ENCODE results near the gene UHMK1. TPM values are rescaled to one million over a fixed set of nuclear protein-coding genes. Genes with fewer than 3 reads are reported as not detected.
"Not testable (repeated sequence)": the region's sequence is repeated elsewhere in the genome, so short reads cannot be mapped to it uniquely, and the experiment has no call there.

UHMK1 gene
- total RNA-seq, 1 experiment from 2014 or later: 38.8 TPM

DNA sequence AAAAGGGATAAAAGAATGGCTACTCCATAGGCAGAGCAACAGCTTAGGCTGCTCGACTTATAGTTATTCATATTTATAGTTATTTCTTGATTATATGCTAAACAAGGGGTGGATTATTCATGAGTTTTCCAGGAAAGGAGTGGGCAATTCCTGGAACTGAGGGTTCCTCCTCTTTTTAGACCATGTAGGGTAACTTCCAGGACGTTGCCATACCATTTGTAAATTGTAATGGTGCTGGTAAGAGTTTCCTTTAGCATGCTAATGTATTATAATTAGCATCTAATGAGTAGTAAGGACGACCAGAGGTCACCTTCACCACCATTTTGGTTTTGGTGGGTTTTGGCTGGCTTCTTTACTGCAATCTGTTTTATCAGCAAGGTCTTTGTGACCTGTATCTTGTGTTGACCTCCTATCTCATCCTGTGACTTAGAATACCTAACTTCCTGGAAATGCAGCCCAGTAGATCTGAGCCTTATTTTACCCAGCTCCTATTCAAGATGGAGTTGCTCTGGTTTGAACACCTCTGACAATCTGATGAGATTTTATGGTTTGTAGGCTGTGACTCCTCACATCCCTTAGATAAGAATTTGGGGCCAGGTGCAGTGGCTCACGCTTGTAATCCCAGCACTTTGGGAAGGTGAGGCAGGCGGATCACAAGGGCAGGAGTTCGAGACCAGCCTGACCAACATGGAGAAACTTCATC is 1.9 kb upstream of the UHMK1 start:
- peaks cover 11% of the 10 kb centered on the region for H3K36me3 ChIP-seq
- DNase-seq; H3K9me3 ChIP-seq (replicated peaks); H3K4me3 ChIP-seq; H3K27ac ChIP-seq; H3K27me3 ChIP-seq; H3K4me1 ChIP-seq: not testable (repeated sequence)

DNA sequence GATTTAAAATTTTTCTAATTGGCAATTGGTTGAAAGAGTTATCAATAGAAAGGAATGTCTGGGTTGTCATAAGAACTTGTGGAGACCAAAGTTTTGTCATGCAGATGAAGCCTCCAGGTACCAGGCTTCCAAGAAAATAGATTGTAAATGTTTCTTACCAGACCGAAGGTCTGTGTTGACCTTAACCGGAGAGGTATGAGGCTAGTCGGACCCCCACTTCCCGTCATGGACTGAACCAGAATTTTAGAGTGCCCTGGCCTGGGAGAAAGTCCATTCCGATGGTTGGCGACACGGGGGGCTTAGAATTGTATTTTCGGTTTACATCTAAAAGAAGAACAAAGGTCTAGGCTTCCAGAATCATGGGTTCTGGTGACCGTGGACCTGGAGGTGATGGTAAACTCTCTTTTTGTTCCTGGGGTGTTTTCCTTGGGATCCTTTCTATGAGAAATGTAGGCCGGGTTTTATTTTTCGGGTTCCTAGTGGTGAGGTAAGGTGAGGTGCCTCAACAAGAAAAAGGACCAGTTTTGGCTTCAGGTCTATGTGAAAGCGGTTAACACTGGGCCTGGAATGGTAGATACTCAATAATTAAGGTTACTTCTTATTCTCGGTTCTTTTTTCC is 405 bp upstream of the UHMK1 start:
- Histone ChIP-seq H3K9me3 (replicated peaks) (no peaks in the 10 kb centered on the region), H3K4me3 (peak overlapping the region; percentile 97), H3K36me3 (peaks cover 18% of the 10 kb centered on the region), H3K27ac (peak overlapping the region; percentile 81), H3K27me3 (no peaks in the 10 kb centered on the region), H3K4me1 (0 out of 2 replicates have a peak, but pooled peaks cover 3% of the 10 kb centered on the region)
- peak in 1 of 2 experiments; percentile 3 for DNase-seq

DNA sequence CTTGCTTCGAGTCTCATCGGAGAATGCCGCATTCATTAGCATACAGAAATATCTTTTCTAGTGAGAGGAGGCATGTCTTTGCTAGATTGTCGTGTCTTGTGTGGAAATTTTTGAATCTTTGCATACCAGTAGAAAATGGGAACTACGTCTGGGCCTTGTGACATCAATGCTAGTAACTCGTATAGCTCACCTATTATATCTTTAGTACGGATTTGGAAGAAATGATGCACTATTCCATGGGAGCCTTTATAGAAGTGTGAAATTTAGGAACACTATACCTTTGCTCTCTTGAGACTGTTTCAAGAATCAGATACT is 835 bp downstream of the UHMK1 start:
- no peak for DNase-seq
- Histone ChIP-seq H3K27ac (no peak overlapping the region), H3K9me3 (replicated peaks) (no peaks in the 10 kb centered on the region), H3K4me3 (peak overlapping the region; percentile 97), H3K36me3 (peaks cover 28% of the 10 kb centered on the region), H3K27me3 (no peaks in the 10 kb centered on the region), H3K4me1 (0 out of 2 replicates have a peak, but pooled peaks cover 3% of the 10 kb centered on the region)

DNA sequence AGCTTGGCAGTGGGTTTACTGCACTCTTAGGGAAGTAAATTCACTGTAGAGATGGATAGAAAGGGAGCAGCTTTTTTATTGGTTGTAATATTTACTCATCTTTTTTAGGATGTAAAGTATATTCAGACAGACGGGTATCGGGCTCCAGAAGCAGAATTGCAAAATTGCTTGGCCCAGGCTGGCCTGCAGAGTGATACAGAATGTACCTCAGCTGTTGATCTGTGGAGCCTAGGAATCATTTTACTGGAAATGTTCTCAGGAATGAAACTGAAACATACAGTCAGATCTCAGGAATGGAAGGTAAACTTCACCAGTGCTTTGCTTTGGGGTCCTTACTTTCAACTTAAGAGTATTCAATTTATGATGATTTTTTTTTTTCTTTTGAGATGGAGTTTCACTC is 3.2 kb downstream of the UHMK1 start:
- peaks cover 50% of the 10 kb centered on the region for H3K36me3 ChIP-seq
- no peak for DNase-seq

DNA sequence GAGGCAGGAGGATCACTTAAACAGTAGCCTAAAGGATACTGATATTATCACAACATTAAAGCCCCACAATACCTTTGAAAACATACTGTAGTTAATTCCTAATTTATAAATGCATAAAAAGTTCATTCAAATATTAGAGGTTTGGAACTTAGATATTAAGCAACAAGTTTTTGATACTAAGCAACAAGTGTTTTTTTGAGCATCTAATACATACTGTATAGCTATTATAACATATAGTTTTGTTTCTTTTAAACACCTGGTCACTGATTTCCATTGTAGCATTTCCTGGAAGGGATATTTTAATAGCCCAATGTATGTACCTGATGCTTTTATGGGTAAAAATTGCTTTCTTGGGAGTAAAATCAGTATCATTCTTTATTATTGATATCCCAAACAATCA is 4.5 kb downstream of the UHMK1 start:
- Histone ChIP-seq H3K36me3 (peaks cover 58% of the 10 kb centered on the region), H3K27ac (no peak overlapping the region), H3K4me3 (no peak overlapping the region), H3K9me3 (replicated peaks) (no peaks in the 10 kb centered on the region), H3K27me3 (no peaks in the 10 kb centered on the region), H3K4me1 (0 out of 2 replicates have a peak, but pooled peaks cover 3% of the 10 kb centered on the region)
- DNase-seq: no peak

More for the DNA sequence above, 3.2 kb downstream of the UHMK1 start:
- no peaks in the 10 kb centered on the region for H3K9me3 ChIP-seq (replicated peaks)
- 0 out of 2 replicates have a peak, but pooled peaks cover 3% of the 10 kb centered on the region for H3K4me1 ChIP-seq
- no peak overlapping the region for H3K27ac ChIP-seq
- no peaks in the 10 kb centered on the region for H3K27me3 ChIP-seq
- H3K4me3 ChIP-seq: no peak overlapping the region

DNA sequence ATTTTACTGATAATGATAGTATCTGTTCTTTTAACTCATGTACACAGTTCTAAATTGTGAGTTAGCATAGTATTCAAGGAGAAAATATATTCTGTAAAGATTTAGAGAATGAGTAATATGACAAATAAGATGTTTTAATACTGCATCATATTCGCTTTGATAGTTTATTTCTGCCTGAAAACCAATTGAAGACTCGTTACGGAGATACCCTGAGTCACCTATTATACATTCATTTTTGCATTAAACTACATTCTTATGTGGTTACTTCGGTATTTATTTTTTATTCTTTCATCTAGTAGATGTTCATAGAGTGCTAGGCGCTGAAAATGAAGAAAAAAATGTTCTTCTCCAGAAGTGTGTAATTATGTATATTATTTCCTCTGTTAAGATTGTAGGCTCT is 5.3 kb downstream of the UHMK1 start:
- H3K4me1 ChIP-seq: no peaks in the 10 kb centered on the region
- no peak for DNase-seq
- no peaks in the 10 kb centered on the region for H3K27me3 ChIP-seq
- H3K27ac ChIP-seq: no peak overlapping the region
- no peak overlapping the region for H3K4me3 ChIP-seq
- peaks cover 58% of the 10 kb centered on the region for H3K36me3 ChIP-seq
- H3K9me3 ChIP-seq (replicated peaks): no peaks in the 10 kb centered on the region

DNA sequence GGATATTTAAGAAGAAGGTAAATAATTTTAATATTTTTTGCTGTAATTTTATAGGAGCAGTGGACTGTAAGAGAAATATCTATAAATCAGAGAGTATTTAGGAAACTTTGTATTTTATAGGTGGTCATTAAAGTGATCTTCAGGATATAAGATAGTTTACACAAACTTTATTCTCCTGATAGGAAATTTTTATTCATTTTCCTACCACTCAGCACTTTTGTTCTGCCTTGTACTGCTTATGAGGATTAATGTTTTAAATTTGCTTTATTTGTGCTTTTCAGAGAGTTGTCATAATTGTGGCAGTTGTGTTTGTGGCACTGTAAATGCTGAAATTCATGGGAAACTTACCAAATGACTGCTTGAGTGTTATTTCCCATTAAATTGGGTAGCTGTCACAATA is 29.7 kb downstream of the UHMK1 start:
- Histone ChIP-seq H3K27me3 (no peaks in the 10 kb centered on the region), H3K4me1 (no peaks in the 10 kb centered on the region), H3K27ac (no peak overlapping the region), H3K4me3 (no peak overlapping the region), H3K36me3 (peaks cover 24% of the 10 kb centered on the region), H3K9me3 (replicated peaks) (no peaks in the 10 kb centered on the region)
- no peak for DNase-seq

DNA sequence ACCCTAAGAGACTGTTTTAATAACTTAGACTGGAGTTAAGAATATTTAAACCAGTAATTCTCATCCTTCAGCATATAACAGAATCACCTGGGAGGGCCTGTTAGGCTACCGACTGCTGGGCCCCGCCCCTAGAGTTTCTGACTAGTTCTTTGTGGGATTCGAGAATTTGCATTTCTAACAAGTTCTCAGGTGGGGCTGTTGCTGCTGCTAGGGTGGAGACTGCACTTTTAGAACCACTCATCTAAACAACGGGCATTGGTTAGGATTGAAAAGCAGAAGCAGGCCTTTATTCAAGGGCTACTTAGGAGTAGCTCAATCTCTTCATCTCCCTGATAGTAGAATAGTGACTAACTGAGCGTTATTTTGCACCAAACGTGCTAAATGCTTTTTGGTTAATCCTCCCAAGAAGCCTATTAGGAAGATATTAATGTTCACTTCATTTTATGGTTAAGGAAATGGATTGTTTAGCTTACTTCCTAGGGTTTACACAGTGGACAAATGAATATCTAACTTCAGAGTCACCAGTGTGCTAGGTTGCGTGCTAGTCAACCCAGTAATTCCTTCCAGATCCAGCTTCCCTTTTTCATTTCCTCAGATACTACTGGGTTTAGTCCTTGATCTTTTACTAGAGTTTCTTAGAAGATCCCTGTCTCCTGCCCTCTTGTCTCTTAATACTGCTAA is 32.8 kb downstream of the UHMK1 start:
- no peaks in the 10 kb centered on the region for H3K9me3 ChIP-seq (replicated peaks)
- H3K4me1 ChIP-seq: no peaks in the 10 kb centered on the region
- H3K27me3 ChIP-seq: no peaks in the 10 kb centered on the region
- no peak overlapping the region for H3K4me3 ChIP-seq
- 0 out of 2 replicates have a peak, but pooled peaks cover 7% of the 10 kb centered on the region for H3K36me3 ChIP-seq
- no peak overlapping the region for H3K27ac ChIP-seq
- no peak for DNase-seq

DNA sequence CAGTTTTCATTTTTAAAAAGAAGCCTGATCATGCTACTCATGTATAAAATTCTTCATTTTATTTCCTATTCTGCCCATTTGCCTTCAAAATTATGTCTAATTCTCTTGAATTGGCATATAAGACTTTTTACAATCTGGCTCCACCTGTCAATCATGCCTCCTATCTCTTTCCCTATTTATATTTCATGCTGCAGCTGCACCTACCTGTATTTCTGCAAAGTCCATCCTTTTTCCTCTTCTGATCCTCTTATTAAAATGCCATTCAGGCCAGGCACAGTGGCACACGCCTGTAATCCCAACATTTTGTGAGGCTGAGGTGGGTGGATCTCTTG is 33.3 kb downstream of the UHMK1 start:
- Histone ChIP-seq H3K36me3 (0 out of 2 replicates have a peak, but pooled peaks cover 7% of the 10 kb centered on the region), H3K4me3 (no peak overlapping the region), H3K4me1 (no peaks in the 10 kb centered on the region), H3K9me3 (replicated peaks) (no peaks in the 10 kb centered on the region), H3K27me3 (no peaks in the 10 kb centered on the region), H3K27ac (no peak overlapping the region)
- DNase-seq: no peak

DNA sequence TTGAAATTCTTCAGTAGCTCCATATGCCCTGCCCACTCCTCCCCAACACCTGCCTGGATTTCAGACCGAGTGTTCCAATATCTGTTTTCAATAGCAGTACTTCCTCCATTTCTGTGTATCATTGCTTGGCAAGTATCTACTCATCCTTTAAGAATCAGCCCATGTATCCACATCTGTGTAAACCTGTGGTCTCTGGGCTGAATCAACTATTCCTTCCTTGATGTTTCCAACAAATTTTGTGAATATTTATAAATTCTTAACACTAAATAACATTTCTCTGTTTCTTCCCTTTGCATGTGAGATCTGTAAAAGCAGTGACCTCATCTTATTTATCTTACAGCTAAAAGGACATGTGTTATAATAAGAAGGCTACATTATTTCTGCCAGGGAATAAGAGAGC is 37.9 kb downstream of the UHMK1 start:
- Histone ChIP-seq H3K4me3 (no peak overlapping the region), H3K27me3 (no peaks in the 10 kb centered on the region), H3K4me1 (no peaks in the 10 kb centered on the region), H3K36me3 (no peaks in the 10 kb centered on the region), H3K9me3 (replicated peaks) (no peaks in the 10 kb centered on the region), H3K27ac (no peak overlapping the region)
- no peak for DNase-seq

DNA sequence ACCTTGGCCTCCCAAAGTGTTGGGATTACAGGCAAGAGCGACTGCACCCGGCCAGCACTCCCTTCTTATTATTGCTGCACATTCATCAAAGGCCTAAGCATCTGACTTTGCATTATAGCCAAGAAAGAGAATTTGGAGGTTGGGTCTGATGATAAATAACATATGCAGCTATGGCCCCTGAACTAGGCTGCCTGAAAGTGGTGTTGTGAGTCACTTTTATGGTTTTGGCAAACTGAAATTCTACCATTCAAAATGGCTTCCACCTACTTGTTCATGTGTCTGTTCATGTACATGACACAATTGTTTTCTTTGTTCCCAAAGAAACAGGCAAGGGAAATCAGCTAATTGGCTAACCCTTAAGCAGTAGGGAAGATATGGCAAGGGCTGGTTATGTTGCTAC is 38.9 kb downstream of the UHMK1 start:
- no peaks in the 10 kb centered on the region for H3K36me3 ChIP-seq
- H3K27me3 ChIP-seq: no peaks in the 10 kb centered on the region
- no peak overlapping the region for H3K4me3 ChIP-seq
- no peaks in the 10 kb centered on the region for H3K9me3 ChIP-seq (replicated peaks)
- no peak overlapping the region for H3K27ac ChIP-seq
- no peaks in the 10 kb centered on the region for H3K4me1 ChIP-seq
- no peak for DNase-seq

DNA sequence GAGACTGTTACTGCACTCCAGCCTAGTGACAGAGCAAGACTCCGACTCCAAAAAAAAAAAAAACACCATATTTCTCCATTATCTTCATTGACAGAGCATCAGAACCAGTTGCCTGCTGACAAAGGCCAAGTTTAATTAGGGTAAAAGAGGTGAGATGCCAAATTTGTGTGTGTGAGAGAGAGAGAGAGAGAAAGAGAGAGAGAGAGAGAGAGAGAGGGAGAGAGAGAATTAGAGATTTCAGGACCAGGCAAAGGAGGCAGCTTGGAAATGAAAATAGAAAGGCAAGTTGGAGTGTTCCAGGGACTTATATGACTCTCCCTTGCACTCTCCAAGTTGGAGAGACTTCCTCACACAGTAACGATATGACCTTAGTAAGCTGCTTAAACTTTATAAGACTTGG is 39.6 kb downstream of the UHMK1 start:
- no peaks in the 10 kb centered on the region for H3K9me3 ChIP-seq (replicated peaks)
- H3K27me3 ChIP-seq: no peaks in the 10 kb centered on the region
- H3K27ac ChIP-seq: no peak overlapping the region
- H3K36me3 ChIP-seq: no peaks in the 10 kb centered on the region
- H3K4me1 ChIP-seq: no peaks in the 10 kb centered on the region
- no peak for DNase-seq
- H3K4me3 ChIP-seq: no peak overlapping the region

DNA sequence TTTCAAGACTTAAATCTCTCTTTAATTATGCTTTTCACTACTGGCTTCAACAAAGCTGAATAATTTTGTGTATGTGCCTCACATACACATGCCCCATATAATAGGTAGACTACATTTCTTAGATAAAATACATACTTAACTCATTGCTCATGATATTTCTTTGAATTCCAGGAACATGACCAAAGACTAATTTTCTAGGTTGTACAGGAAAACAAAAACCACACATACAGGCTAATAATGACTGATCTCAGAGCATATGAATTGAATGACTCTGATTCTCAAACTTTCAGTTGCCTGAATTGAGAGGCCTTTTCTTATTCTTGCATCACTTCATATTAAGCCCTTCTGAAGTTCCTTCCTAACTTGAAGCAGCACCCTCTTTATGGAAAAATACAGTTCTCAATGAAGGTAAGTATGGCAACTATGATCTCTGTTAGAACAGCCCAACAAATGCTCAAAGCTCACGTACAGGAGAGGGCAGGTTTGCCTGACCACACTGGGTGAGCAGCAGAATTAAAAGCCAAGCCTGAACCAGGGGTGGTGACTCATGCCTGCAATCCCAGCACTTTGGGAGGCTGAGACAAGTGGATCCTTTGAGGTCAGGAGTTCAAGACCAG is 41.3 kb downstream of the UHMK1 start:
- Histone ChIP-seq H3K4me3 (no peak overlapping the region), H3K27me3 (no peaks in the 10 kb centered on the region), H3K36me3 (no peaks in the 10 kb centered on the region), H3K27ac (peak overlapping the region; percentile 45), H3K9me3 (replicated peaks) (peaks cover 6% of the 10 kb centered on the region), H3K4me1 (no peaks in the 10 kb centered on the region)
- peak; percentile 8 to 14 for DNase-seq

DNA sequence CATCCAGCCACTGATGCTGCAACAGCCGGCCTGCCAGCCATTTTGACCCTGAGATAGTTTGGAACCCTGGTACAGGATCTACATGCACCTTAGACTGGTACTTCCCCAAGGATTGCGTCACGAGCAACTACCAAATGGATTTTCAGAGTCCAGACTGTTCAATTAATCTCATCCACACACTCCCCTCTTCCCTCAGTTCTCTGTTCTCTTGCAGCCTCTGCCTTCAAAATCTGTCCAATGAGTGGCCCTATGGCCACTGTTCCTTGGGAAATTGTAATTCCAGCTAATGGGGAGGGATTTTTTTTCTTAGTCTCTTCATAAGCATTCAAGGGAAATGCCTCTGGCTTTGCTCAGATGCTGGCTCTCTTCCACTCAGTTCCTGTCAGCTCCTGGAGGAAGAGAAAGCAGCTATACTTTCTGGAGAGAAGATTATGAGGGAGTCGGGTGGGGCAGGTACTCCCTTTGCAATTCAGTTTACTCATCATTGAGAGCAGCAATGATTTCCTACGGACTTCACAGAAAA is 44.1 kb downstream of the UHMK1 start:
- Histone ChIP-seq H3K27me3 (no peaks in the 10 kb centered on the region), H3K9me3 (replicated peaks) (peaks cover 6% of the 10 kb centered on the region), H3K27ac (no peak overlapping the region), H3K36me3 (no peaks in the 10 kb centered on the region), H3K4me1 (no peaks in the 10 kb centered on the region), H3K4me3 (no peak overlapping the region)
- no peak for DNase-seq

DNA sequence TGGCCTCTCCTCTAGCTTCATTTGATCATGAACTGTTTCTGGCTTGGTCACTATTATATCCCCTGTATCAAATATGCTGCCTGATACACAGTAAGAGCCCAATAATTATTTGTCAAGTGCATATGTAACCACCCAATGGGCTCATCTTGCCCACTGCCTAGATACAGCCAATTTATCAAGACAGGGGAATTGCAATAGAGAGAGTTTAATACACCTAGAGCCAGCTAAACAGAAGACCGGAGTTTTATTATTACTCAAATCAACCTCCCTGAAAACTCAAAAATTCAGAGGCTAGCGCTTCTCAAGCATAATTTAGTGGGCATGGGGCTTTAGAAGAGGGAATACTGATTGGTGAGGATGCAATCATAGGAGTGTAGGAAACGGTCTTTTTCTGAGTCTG is 45.6 kb downstream of the UHMK1 start:
- no peak overlapping the region for H3K4me3 ChIP-seq
- no peak overlapping the region for H3K27ac ChIP-seq

More for the DNA sequence above, 45.6 kb downstream of the UHMK1 start:
- H3K4me1 ChIP-seq: no peaks in the 10 kb centered on the region
- peaks cover 6% of the 10 kb centered on the region for H3K9me3 ChIP-seq (replicated peaks)
- no peak for DNase-seq
- no peaks in the 10 kb centered on the region for H3K36me3 ChIP-seq
- no peaks in the 10 kb centered on the region for H3K27me3 ChIP-seq
